AG04449 (cell line): ENCODE results near the gene SYCE3.

Source experiments
- CTCF ChIA-PET: fragments of 350-600 bp; formaldehyde crosslinking; extraction: SDS; loops from one replicate; lab custom pipeline; 2021; ENCODE audit warnings: antibody characterized with exemption; lab: Yijun Ruan, JAX
- POLR2A ChIA-PET: fragments of 400-600, 350-600 bp; formaldehyde crosslinking; extraction: SDS; loops from one replicate; lab custom pipeline; 2020; ENCODE audit warnings: antibody characterized with exemption, inconsistent platforms; lab: Yijun Ruan, JAX
- DNase-seq: peaks from one replicate; pipeline ENCODE4 v3.0.0-alpha.2; 2010; ENCODE audit warnings: low read depth, low spot score
- H3K4me3 ChIP-seq: 2 replicates; pipeline ENCODE4 v1.5.1; 2011; ENCODE audit warnings: low read depth, mild to moderate bottlenecking, control low read depth, low read length
- CTCF ChIP-seq: IDR thresholded peaks from one replicate; pipeline ENCODE4 v1.5.1; 2011; ENCODE audit warnings: mild to moderate bottlenecking, moderate library complexity, low read length, control low read depth, inconsistent platforms; ENCODE audit not compliant: insufficient read depth; ENCODE audit errors: missing control alignments

Gene SYCE3

GRCh38 chr22:50577987-50578775, 15.5 kb upstream of the SYCE3 start, which contains the start of gene CPT1B:
Gene CPT1B (minus strand): TSS chr22:50578427. CDS start chr22:50577915, 512 bp downstream.
- ChIA-PET CTCF (interaction anchor here (0.6 to 8.8 kb wide), 7 partner anchors 9 to 115 kb away, joined by 3 to 124 read pairs (median 4); partner anchors contain the start of gene SYCE3), POLR2A (no interaction called here)
- DNase-seq: no peak
- no peak within 1 kb of the TSS for H3K4me3 ChIP-seq
- TF ChIP-seq CTCF: no peak

- TF ChIP-seq CTCF: no peak
- no peak for DNase-seq
- CTCF ChIA-PET: interaction anchor here (0.9 to 8.8 kb wide), 3 partner anchors 13 to 115 kb away, joined by 4 to 124 read pairs (median 36); partner anchors contain the start of gene SYCE3
- H3K4me3 ChIP-seq: no peak overlapping the region
- POLR2A ChIA-PET: interaction anchor here (0.9 kb wide), 1 partner anchor 50 kb away, joined by 3 read pairs; no protein-coding TSS in a partner anchor
These were observed 14.9 kb upstream of the SYCE3 start for GRCh38 chr22:50577697-50577986.

GRCh38 chr22:50576806-50577696, 14.3 kb upstream of the SYCE3 start:
- TF ChIP-seq CTCF: no peak
- POLR2A ChIA-PET: interaction anchor here (0.9 kb wide), 1 partner anchor 50 kb away, joined by 3 read pairs; no protein-coding TSS in a partner anchor
- H3K4me3 ChIP-seq: no peak overlapping the region
- CTCF ChIA-PET: interaction anchor here (0.9 to 8.8 kb wide), 7 partner anchors 12 to 135 kb away, joined by 3 to 124 read pairs (median 4); partner anchors contain the start of gene SYCE3
- DNase-seq: no peak

GRCh38 chr22:50576070-50576469, 13.4 kb upstream of the SYCE3 start:
- ChIA-PET POLR2A (no interaction called here), CTCF (interaction anchor here (0.7 to 8.8 kb wide), 10 partner anchors 11 to 136 kb away, joined by 3 to 124 read pairs (median 4); partner anchors contain the start of genes ARSA, SCO2 and SYCE3)
- no peak for DNase-seq
- no peak overlapping the region for H3K4me3 ChIP-seq
- peak; percentile 25 for TF ChIP-seq CTCF

GRCh38 chr22:50575426-50575941, 12.8 kb upstream of the SYCE3 start:
- no peak for DNase-seq
- H3K4me3 ChIP-seq: no peak overlapping the region
- no peak for TF ChIP-seq CTCF
- POLR2A ChIA-PET: interaction anchor here (1.1 kb wide), 1 partner anchor 50 kb away, joined by 4 read pairs; the partner anchor contains the start of gene SCO2
- CTCF ChIA-PET: interaction anchor here (0.7 to 8.8 kb wide), 7 partner anchors 11 to 124 kb away, joined by 3 to 124 read pairs (median 6); partner anchors contain the start of genes ARSA, SCO2 and SYCE3
